HG03280 (cell line): ENCODE data around the gene ACE2.

ENCODE experiments used
- ATAC-seq: cut with Tn5 transposase; IDR thresholded peaks from one replicate; pipeline ENCODE4 v1.9.1; 2021; ENCODE audit warnings: mild to moderate bottlenecking, moderate library complexity; ENCODE audit not compliant: unreplicated experiment

ACE2 gene

GRCh38 chrX:15515931-15516330, 84.8 kb downstream of the ACE2 start:
- no peak for ATAC-seq

DNA sequence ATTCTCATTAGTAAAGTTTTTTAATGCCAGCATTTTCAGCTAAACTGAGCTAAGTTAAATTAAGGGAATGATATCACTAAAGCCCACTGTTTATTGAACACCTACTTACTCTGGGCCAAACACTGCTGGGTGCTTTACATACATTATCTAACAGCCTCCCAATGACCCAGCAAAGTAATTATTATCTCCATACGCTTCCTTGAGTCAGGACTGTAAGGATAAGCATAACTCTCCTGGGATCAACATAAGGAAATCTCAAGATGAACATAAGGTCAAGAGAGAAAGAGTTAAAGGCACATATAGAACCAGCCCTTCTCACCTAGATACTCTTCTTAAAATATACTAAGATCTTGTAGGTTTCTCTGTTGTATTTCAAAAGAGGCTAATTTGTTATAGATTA, 86.5 kb downstream of the ACE2 start:
- no peak for ATAC-seq

DNA sequence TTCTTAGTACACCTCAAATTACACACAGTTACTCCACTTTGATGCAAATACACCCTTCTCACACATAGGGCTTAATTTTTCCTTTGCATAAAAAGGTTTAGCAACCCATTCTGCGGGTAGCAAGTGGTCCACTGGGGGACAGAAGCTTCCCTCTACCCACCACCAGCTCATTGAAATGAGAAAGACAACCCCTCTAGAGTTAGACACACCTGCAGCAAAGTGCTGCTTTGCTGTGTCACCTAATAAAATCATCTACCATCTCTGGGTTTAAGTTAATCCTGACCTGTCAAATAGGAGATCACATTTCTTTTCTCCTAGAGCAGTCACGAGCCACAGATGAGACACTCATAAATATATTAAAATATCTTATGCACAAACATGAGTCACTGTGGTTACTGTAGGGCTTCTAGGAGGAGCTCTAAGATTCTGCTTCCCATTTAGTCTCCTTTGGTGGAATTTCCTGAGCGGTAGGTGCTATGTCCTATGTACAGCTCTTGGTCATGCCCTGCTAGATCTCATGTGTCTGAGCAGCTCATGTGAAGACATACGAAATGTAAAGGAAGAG, 88.3 kb downstream of the ACE2 start:
- ATAC-seq, result no peak

- ATAC-seq, result no peak
These were observed 89.2 kb downstream of the ACE2 start for GRCh38 chrX:15511563-15511962.
